ENCODE data around the gene YBEY.
"Not testable (repeated sequence)": the region's sequence is repeated elsewhere in the genome, so short reads cannot be mapped to it uniquely, and the experiment has no call there.

Gene YBEY
- 4.8 to 9.4 reads per million in 2 donors for total RNA-seq

- peak; percentile 72 for DNase-seq
Measured at GRCh38 chr21:46285761-46286647, at the start of gene YBEY. TSS of gene YBEY (plus strand) at chr21:46286342. CDS start at chr21:46286914, 572 bp downstream.

DNA sequence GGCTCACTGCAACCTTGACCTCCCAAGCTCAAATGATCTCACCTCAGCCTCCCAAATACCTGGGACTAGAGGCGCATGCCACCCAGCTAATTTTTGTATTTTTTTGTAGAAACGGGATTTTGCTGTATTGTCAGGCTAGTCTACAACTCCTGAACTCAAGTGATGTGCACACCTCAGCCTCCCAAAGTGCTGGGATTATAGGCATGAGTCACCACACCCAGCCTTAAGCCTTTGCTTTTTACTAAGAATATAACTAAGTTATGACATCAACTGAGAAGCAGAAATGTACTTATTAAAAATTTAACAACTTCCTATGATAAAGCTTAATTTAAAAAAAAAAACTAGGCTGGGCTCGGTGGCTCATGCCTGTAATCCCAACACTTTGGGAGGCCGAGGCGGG lies 48.7 kb upstream of the YBEY start:
- no peak for DNase-seq

DNA sequence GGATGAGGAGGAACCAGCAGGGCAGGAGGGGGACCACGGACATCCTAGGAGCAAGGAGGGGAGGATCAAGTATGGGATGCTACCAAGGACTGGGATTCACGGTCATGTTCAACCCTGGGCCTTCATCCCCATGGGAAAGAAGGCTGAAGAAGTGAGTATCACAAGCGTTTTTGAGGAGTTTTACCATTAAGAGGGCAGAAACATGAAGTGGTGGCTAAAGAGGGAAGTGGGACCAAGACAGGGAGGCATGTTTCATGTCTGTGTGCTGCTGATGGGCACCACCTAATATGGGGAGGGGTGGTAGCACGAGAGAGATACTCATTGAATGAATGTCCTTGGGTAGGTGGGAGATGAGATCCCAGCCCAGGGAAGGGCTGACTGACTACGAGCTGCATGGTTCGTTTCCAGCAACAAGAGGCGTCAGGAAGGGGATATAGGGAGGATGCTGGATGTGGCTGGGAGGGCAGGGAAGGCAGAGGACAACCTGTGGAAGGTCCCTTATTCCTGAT lies 46.3 kb upstream of the YBEY start:
- DNase-seq: no peak

GRCh38 chr21:46241577-46241976 lies 44.6 kb upstream of the YBEY start:
- DNase-seq: not testable (repeated sequence)

- no peak for DNase-seq
Measured at GRCh38 chr21:46243325-46243724, 42.8 kb upstream of the YBEY start.

- no peak for DNase-seq
Measured at GRCh38 chr21:46243960-46244361, 42.2 kb upstream of the YBEY start.

- DNase-seq: no peak
Measured at GRCh38 chr21:46244602-46245001, 41.5 kb upstream of the YBEY start.

DNA sequence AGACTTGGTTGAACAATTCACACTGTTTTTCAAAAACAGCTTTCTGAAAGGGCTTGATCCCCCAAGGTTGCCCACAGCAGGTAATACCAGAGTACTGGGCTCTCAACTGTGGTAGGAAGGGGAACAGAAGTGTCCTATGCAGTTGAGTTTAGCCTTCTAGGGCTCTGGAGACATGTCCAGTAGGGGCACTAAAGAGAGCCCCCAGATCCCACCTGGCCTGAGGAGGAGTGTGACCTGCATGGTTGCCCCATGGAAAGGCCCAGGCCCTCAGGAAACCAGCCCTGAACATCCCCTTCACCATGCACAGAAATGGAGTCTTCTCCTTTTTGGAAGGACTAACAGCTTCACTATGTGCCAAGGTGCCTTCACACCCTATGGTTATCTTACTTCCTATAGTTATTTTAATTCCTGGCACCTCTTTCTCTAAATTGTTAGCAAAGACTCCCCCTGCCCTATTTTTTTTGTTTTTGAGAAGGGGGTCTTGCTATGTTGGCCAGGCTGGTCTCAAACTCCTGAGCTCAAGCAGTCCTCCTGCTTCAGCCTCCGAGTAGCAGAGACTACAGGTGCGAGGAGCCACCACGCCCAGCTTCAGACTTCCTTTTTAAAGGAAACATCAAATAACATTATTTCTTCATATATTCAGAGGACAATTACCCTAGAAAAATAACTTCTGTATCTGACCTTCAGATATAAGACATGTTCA lies 40.8 kb upstream of the YBEY start:
- no peak for DNase-seq

DNA sequence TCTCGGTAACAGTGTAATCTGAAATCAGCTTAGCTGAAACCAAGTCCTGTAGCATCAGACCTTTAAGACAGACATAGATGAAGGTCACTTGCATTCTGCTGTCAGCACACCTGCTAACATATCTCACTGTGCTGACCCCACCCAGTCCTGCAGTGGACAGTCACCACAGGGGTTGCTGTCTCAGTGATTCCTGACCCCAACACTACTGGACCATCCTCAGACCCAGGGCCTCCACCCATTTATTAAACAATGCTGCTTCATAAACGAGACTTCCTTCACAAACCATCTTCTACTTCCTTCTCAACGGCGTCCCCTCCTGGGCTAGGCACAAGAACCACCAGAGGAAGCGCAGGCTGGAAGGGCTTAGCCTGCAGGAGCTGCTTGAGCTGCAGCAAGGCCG lies 39.8 kb upstream of the YBEY start:
- DNase-seq: no peak

DNA sequence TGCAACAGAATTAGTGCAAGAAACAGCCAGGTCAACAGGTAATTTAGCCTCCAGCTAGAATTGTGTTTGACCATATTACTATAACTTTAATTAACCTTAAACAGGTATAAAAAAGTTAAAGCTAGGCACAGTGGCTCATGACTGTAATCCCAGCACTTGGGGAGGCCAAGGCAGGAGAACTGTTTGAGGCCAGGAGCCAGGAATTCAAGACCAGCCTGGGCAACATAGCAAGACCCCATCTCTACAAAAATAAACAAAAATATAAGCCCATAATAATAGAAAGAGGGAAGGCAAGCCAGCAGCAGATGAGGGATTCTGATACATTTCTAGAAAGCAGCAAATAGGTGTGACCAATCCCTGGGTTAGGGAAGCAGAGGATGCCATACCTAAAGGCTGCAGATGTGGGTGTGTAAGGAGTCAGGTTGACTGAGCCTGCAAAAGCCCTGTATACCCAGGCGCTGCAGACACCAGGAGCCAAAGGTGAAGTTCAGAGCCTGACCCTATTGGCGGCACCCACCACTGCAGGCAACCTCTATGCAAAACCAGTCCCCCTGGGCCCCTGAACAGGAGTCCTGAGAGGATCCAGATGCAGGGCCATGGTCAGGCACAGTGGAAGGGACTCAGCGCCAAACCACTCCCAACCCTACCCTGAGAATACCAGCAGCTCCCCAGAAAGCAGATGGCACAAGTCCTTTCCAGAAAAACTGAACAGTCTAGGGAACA lies 38.3 kb upstream of the YBEY start:
- DNase-seq: no peak

- DNase-seq: no peak
Measured at GRCh38 chr21:46248422-46248782, 37.7 kb upstream of the YBEY start.

DNA sequence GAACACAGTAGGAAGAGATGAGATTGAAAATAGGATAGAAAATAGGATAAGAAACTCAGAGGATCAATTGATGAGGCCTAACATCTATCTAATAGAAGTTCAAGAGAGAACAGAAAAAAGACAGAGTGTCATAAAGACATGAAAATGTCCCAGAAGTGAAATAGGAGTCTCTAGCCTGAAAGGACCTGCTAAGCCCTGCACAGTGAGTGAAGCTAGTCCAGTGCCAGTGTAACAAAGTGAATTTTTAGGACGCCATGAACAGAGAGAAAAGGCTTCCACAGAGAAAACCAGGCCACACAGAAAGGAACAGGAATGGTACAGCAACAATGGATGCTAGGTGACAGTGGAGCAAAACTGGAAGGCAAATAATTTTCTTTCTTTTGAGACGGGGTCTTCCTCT lies 37.3 kb upstream of the YBEY start:
- no peak for DNase-seq

- DNase-seq: no peak
Measured at GRCh38 chr21:46250146-46250725, 35.9 kb upstream of the YBEY start.

GRCh38 chr21:46252840-46253239 lies 33.3 kb upstream of the YBEY start:
- DNase-seq: no peak

DNA sequence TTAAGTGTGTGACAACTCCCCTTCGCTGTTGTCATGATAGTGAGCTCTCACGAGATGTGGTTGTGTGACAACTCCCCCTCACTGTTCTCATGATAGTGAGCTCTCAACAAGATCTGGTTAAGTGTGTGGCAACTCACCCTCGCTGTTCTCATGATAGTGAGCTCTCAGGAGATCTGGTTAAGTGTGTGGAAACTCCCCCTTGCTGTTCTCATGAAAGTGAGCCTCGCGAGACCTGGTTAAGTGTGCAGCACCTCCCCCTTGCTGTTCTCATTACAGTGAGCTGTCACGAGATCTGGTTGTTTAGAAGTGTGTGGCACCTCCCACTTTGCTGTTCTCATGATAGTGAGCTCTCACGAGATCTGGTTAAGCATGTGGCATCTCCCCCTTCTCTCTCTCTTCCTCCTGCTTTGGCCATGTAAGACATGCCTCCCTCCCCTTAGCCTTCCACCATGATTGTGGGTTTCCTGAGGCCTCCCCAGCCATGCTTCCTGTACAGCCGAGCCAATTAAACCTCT lies 32.5 kb upstream of the YBEY start:
- DNase-seq: peak; percentile 14

DNA sequence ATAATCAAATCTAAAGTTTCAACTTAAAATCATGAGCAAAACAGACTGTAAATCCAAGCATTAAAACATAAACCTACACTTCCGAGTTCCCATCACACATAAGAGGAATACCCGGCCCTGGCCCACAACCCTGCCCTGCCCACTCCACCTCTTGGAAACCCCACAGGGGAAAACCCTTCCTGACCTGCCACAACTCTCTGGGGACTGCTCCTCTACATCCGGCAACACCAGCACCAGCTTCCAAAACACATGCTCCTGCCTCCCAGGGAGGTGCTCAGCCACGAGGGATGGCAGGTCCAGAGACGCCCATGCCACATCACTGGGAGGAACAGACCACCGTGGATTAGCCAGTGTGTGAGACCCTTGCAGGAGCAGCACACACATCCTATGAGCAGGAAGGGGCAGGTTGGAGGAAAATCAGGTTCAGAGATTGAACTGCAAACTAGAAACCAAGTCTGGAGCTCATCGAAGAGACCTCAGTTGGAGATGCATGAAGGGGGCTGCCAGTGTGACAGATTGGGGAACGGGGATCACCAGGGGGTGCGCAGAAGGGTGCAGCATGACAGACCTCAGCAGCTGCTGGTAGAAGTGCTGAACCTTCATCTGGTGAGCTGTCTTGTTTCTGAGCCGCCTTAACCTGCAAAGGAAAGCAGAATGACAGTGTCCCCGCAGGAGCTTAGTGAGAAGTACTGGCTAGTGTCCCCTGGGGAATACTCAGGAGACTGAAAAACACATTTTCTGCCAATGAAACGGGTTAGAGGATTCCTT lies 31.8 kb upstream of the YBEY start:
- DNase-seq: no peak

GRCh38 chr21:46255166-46255565 lies 31.0 kb upstream of the YBEY start:
- DNase-seq: no peak

DNA sequence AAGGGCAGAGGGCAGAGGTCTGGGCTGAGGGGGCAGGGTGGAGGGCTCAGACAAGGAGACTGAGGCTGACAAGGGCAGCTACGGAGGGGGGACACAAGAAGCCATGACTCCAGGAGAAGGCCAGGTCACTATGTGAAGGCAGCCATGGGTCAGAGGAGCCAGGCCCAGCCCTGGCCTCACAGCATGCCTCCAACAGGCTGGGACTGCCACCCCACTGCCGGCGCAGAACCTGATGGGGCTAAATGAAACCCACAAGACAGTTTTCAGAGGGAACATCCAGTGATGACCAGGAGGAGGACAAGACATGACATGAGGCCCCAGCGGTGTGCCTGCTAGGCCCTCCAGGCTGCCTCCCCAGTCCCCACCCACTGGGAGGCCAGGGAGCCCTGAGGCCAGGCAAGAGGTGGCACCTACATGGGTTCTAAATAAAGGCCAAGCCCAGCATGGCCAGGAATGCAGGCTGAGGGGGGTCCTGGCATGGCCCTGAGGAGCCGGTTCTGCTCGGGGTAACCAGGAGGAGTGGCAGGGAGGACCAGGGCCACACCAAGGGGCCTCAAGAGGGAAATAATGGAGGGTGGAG lies 30.3 kb upstream of the YBEY start:
- no peak for DNase-seq

GRCh38 chr21:46256501-46256994 lies 29.6 kb upstream of the YBEY start:
- DNase-seq: no peak

- DNase-seq: no peak
Measured at GRCh38 chr21:46264046-46264689, 22.0 kb upstream of the YBEY start.

DNA sequence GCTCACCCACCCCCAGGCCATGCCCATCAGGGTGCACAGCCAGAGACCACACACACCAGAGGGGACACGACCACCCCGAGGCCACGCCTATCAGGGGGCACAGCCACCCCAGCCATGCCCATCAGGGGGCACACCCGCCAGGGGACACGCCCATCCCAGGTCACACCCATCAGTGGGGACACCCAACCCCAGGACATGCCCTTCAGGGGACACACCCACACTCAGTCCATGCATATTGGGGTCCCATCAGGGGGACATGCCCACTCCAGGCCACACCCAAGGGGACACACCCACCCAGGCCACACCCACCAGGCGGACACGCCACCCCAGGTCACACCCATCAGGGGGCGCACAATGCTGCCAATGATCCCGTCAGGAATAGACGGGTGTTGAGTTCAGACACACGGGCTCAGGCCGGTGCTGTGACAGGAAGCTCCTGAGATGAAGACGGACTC lies 21.4 kb upstream of the YBEY start:
- DNase-seq: no peak
